HUES6 (cell line): ENCODE data around the gene PTPRE.

Experiments
- H3K27ac ChIP-seq: 2 replicates; pipeline ENCODE4 v1.7.0; 2013; ENCODE audit warnings: low read depth, mild to moderate bottlenecking, low read length, inconsistent platforms
- H3K27me3 ChIP-seq: 2 replicates; pipeline ENCODE4 v1.6.1; 2013; ENCODE audit warnings: low read length; ENCODE audit not compliant: control insufficient read depth, insufficient read depth
- H3K36me3 ChIP-seq: 2 replicates; pipeline ENCODE4 v1.6.1; 2013; ENCODE audit warnings: low read length; ENCODE audit not compliant: control insufficient read depth, insufficient read depth
- H3K4me1 ChIP-seq: 2 replicates; pipeline ENCODE4 v1.6.1; 2013; ENCODE audit warnings: low read length; ENCODE audit not compliant: control insufficient read depth, insufficient read depth
- H3K4me3 ChIP-seq: 2 replicates; pipeline ENCODE4 v1.5.1; 2013; ENCODE audit warnings: low read depth, low read length
- H3K9ac ChIP-seq: one replicate; pipeline ENCODE4 v1.6.1; 2013; ENCODE audit warnings: mild to moderate bottlenecking, low read length
- H3K9me3 ChIP-seq: 2 replicates; pipeline ENCODE4 v1.6.1; 2013; ENCODE audit warnings: low read depth, low read length; ENCODE audit not compliant: control insufficient read depth, insufficient read depth

The PTPRE gene

DNA sequence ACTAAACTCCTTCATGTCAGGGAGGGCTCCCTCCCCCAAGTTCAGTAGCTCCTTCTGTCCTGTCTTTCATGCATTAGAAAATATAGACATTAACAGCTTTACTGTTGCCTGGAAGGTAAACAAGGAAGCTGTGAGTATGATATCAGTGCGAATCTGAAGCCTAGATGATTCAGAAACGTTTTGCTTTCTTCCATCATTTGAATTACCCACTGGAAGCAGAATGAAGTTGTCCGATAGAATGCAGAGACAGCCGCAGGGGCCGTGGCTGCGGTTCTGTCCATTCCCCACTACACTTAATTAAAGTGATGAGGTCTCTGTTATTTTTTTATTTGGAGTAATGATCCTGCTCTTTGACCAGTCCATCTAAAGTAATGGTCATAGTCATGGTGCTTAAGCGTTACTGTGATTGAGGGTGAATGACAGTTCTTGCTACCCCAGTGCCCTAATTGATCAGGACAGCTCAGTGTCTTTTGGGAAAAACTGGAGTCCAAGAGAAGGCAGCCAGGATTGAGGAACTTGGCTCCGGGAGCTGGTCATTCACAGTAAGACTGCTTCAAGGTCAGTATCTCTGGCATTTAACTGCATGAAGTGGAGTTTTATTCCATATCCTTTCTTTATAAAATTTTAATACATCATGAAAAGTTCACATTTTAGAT is 69.9 kb downstream of the PTPRE start:
- Histone ChIP-seq H3K9me3 (0 out of 2 replicates have a peak, but pooled peaks cover 4% of the 10 kb centered on the region), H3K27ac (no peak overlapping the region), H3K36me3 (no peaks in the 10 kb centered on the region), H3K9ac (no peak overlapping the region), H3K4me1 (peaks cover 10% of the 10 kb centered on the region; the same call in 1 of the 2 replicates), H3K27me3 (no peaks in the 10 kb centered on the region), H3K4me3 (no peak overlapping the region)

DNA sequence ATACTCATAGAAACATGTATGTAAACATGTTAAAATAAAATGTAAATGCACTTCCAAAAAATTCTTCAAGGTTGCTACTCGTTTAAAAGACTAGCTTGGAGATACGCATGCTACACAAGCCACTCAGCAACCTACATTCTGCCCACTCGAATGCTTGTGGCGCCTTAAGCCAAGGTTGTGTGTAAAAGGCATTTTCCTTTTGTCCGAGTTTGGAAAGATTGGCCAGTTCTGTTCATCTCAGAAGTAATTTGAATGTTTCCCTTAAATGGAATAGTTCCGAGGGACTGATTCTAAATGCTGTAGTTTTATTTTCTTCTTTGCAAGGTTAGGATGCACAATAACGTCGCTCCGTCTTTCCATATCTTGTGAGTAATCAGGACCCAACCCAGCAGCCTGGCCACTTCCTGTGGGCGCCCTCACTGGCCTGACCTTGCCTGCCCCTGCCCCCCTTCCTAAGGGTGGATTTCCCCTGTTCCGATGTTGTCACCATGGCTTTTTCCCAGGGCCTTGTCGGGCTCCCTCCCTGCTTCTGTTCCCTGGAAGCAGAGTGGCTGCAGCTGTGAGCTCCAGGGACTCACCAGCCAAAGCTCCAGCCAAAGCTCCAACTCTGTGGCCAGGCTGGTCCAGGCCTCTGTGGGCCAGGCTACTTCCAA is 70.6 kb downstream of the PTPRE start:
- H3K27me3 ChIP-seq: no peaks in the 10 kb centered on the region
- H3K4me3 ChIP-seq: no peak overlapping the region
- H3K9me3 ChIP-seq: 0 out of 2 replicates have a peak, but pooled peaks cover 4% of the 10 kb centered on the region
- no peaks in the 10 kb centered on the region for H3K36me3 ChIP-seq
- H3K27ac ChIP-seq: no peak overlapping the region
- H3K4me1 ChIP-seq: peaks cover 10% of the 10 kb centered on the region; the same call in 1 of the 2 replicates
- H3K9ac ChIP-seq: no peak overlapping the region

DNA sequence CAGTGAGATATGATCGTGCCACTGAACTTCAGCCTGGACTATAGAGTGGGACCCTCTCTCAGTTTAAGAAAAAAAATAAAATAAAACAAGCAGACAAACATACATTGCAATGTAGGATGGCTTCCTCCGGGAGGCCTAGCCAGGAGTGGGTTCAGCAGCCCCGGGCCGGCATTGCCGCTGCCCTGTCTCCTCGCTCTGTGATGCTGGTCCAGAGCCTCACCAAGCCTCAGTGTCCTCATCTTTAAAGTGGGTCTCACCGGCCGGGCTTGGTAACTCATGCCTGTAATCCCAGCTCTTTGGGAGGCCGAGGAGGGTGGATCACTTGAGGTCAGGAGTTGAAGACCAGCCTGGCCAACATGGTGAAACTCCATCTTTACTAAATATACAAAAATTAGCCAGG is 71.6 kb downstream of the PTPRE start:
- H3K27me3 ChIP-seq: no peaks in the 10 kb centered on the region
- no peak overlapping the region for H3K9ac ChIP-seq
- H3K9me3 ChIP-seq: 0 out of 2 replicates have a peak, but pooled peaks cover 4% of the 10 kb centered on the region
- H3K4me1 ChIP-seq: peaks cover 10% of the 10 kb centered on the region; the same call in 1 of the 2 replicates
- no peak overlapping the region for H3K4me3 ChIP-seq
- H3K27ac ChIP-seq: no peak overlapping the region
- no peaks in the 10 kb centered on the region for H3K36me3 ChIP-seq

DNA sequence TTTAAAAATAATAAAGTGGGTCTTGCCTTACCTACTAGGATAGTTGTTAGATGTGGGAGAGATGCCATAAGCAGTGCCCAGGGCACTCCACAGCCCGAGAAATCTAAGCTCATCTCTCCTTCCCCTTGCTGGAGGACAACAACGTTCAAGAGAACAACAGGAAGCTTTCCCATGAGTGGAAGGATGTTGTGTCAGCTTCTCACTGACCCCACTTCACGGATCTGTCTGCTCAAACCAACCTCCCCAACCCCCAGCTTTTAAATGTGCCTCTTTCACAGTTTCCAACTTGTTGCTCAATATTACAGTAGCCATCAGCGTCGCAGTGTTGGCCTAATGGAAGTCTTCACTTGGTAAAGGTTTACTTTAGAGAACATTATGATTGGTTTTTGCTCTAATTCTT is 72.1 kb downstream of the PTPRE start:
- peaks cover 10% of the 10 kb centered on the region; the same call in 1 of the 2 replicates for H3K4me1 ChIP-seq
- H3K27ac ChIP-seq: no peak overlapping the region
- 0 out of 2 replicates have a peak, but pooled peaks cover 4% of the 10 kb centered on the region for H3K9me3 ChIP-seq
- H3K36me3 ChIP-seq: no peaks in the 10 kb centered on the region
- no peak overlapping the region for H3K9ac ChIP-seq
- no peak overlapping the region for H3K4me3 ChIP-seq
- H3K27me3 ChIP-seq: no peaks in the 10 kb centered on the region

DNA sequence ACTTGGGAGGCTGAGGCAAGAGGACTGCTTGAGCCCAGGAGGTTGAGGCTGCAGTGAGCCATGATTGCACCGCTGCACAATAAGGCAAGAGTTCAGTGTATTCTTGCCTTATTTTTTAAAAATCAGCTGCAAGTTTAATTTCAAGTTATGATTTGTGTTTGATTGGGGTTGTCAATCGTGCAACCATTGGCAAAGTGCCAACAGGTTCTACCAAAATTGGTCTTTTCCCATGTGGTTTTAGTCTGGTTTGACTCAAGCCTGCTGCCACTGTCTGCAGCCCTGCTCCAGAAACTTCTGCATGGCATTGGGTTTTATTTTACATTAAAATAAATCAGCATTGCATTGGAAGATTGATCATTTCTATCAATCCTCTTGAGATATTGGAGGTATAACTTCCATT is 72.7 kb downstream of the PTPRE start:
- Histone ChIP-seq H3K9me3 (0 out of 2 replicates have a peak, but pooled peaks cover 4% of the 10 kb centered on the region), H3K27me3 (no peaks in the 10 kb centered on the region), H3K36me3 (no peaks in the 10 kb centered on the region), H3K9ac (no peak overlapping the region), H3K27ac (no peak overlapping the region), H3K4me1 (peaks cover 10% of the 10 kb centered on the region; the same call in 1 of the 2 replicates), H3K4me3 (no peak overlapping the region)

DNA sequence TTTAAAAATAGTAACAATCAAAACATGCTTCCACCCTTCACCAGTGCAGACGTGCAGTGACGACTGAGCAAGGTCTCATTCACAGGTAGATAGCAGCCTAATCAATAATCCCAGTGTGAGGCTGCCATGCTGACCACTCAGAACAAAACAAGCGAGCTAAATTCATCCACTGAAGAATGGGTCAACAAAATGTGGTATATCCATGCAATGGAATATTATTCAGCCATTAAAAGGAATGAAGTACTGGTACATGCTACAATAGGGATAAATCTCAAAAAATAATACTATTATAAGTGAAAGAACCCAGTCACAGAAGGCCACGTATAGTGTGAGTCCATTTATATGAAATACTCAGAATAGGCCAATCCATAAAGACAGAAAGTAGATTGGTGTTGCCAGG is 74.0 kb downstream of the PTPRE start:
- no peak overlapping the region for H3K4me3 ChIP-seq

DNA sequence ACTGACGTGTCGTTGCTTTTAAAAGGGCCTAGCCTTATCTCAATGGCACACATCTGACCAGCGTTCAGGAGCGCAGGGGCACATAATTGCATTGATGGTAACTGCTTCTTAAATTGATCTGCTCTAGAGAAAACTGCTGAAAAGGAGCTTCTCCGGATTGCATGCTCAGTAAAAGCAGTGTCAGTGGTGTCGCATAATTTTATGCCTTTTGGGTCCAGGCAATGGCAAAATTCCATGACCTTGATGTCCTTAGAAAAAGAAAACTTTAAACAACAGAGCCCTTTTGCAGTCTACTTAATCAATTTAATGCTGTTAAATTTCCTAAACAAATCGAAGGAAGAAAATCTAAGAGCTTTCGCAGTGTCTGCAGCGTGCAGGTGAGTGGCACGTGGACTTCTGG is 75.7 kb downstream of the PTPRE start:
- Histone ChIP-seq H3K9ac (no peak overlapping the region), H3K27me3 (no peaks in the 10 kb centered on the region), H3K9me3 (0 out of 2 replicates have a peak, but pooled peaks cover 4% of the 10 kb centered on the region), H3K27ac (no peak overlapping the region), H3K36me3 (no peaks in the 10 kb centered on the region), H3K4me3 (no peak overlapping the region), H3K4me1 (peaks cover 4% of the 10 kb centered on the region; the same call in 1 of the 2 replicates)

More for the DNA sequence above, 74.0 kb downstream of the PTPRE start:
- Histone ChIP-seq H3K9ac (no peak overlapping the region), H3K27me3 (no peaks in the 10 kb centered on the region), H3K4me1 (peaks cover 10% of the 10 kb centered on the region; the same call in 1 of the 2 replicates), H3K27ac (no peak overlapping the region), H3K36me3 (no peaks in the 10 kb centered on the region), H3K9me3 (0 out of 2 replicates have a peak, but pooled peaks cover 4% of the 10 kb centered on the region)

DNA sequence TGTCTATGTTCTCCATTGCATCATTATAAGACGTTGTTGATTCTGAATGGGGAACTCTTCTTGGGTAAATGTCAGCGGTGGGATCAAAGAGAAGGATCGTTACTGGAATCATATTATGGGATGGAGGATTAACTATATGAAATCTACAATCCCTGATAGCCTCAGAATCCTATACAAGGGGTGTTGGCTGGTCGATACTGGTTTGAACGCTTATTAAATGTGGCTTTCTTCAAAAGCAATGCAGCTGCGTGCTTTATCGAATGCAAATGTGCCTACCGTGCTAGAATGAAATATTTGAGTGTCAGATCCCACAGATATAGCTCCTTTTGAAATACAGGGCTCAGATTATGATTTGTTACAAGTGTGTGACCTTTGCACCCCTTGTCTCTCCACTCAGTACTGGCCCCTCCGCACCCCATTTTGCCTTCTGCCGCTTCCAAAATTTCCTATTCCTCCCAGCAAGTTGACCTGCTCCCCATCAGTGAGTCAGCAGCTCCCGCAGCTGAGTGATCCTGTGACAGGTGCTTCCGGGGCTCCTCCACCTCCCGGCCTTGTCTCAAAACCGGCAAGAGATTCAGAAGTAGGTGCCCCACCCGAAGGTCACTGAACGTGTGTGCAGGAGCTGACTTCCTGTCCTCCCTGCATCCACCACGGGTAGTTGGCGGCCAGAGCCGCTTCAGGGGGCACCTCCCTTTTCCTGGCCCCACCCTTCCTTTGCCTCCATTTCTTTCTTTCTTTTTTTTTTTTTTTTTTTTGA is 76.6 kb downstream of the PTPRE start:
- Histone ChIP-seq H3K4me1 (no peaks in the 10 kb centered on the region), H3K27ac (no peak overlapping the region), H3K4me3 (no peak overlapping the region), H3K36me3 (no peaks in the 10 kb centered on the region), H3K9me3 (0 out of 2 replicates have a peak, but pooled peaks cover 4% of the 10 kb centered on the region), H3K9ac (no peak overlapping the region), H3K27me3 (no peaks in the 10 kb centered on the region)

DNA sequence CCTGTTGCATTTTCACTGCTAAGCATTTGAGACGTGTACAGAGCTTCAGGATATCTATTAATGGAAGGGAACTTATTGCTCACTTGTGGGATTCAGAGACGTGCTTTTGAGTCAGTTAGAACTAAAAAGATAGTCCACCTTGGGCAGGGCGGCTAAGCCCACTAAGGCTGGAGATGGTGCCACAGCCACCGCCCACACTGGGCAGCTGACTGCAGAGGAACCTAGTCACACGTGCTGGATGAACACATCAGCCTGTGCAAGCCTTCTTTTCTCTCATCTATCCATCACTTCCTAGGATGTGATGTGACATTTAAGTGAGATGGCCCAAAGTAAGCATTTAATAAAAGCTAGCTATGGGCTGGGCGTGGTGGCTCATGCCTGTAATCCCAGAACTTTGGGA is 78.0 kb downstream of the PTPRE start:
- H3K4me3 ChIP-seq: no peak overlapping the region
- no peak overlapping the region for H3K9ac ChIP-seq
- no peaks in the 10 kb centered on the region for H3K36me3 ChIP-seq
- no peaks in the 10 kb centered on the region for H3K27me3 ChIP-seq
- H3K9me3 ChIP-seq: 0 out of 2 replicates have a peak, but pooled peaks cover 4% of the 10 kb centered on the region
- no peak overlapping the region for H3K27ac ChIP-seq
- no peaks in the 10 kb centered on the region for H3K4me1 ChIP-seq

DNA sequence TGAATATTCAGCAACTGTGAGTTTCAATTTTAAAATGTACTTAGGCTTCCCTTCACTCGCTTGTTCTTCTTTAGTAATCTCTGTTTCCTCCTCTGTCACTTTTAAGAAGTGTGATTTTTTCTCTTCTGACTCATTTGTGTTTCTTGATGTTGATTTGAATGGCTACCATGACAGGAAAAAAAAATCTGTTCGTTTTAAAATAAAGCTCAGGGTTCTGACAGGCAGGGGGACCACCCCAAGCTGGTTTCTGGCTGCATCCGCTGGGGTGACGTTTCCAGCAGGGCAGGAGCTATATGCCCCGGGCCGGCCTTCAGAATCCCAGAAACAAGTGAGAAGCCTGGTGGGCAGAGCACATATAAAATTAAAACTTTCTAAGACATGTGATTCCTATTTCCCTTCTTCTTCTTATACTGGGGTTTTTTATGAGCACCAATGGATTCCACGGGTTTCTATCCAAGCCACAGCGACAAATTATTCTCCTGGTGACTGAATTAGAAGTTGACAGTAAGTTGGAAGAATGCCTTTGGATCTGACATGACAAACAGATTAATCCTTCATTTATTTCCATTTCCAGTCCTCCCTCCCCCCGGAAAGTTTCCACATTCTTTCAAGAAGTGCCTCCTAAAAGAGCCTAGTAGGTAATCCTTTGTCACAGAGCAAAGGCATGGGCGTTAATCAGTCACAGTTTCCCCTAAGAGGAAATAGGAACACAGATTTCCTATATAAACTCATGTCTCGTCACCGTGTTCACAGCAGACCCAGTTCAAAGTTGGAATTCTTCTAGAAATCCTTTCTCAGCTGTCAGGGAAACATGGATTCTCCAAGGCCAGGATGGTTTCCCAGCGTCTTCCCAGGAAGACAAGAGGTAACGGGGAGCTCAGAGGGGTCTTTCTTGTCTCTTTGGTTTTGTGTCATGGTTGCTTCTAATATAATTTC is 79.9 kb downstream of the PTPRE start:
- Histone ChIP-seq H3K36me3 (no peaks in the 10 kb centered on the region), H3K27me3 (no peaks in the 10 kb centered on the region), H3K9ac (no peak overlapping the region), H3K27ac (no peak overlapping the region), H3K4me3 (no peak overlapping the region), H3K9me3 (no peaks in the 10 kb centered on the region), H3K4me1 (no peaks in the 10 kb centered on the region)
